Lower lobe of right lung (tissue), 2 donors: ENCODE measurements around the gene CREB3L2. TPM values are rescaled to one million over a fixed set of nuclear protein-coding genes. Genes with fewer than 3 reads are reported as not detected.

Experiments
- ATAC-seq, 2 donors: fragments of 200-7000 bp; cut with Tn5 transposase; one replicate each; pipeline ENCODE4 v1.9.1; 2020 to 2022; ENCODE audit warnings: mild to moderate bottlenecking in 2 of 2, moderate library complexity in 2 of 2
- DNase-seq: peaks from one replicate; pipeline ENCODE4 v3.0.0-alpha.2; 2020
- H3K27ac ChIP-seq: fragments of 200-600 bp; one replicate; pipeline ENCODE4 v1.8.0; 2022
- H3K27me3 ChIP-seq: fragments of 200-600 bp; one replicate; pipeline ENCODE4 v1.8.0; 2022; ENCODE audit warnings: low read depth
- H3K36me3 ChIP-seq: fragments of 200-600 bp; one replicate; pipeline ENCODE4 v1.8.0; 2022; ENCODE audit warnings: mild to moderate bottlenecking
- H3K4me1 ChIP-seq: fragments of 200-600 bp; one replicate; pipeline ENCODE4 v1.8.0; 2022
- H3K4me3 ChIP-seq: fragments of 200-600 bp; one replicate; pipeline ENCODE4 v1.8.0; 2022; ENCODE audit warnings: mild to moderate bottlenecking
- H3K9me3 ChIP-seq: fragments of 200-600 bp; one replicate; pipeline ENCODE4 v1.8.0; 2022
- CTCF ChIP-seq: fragments of 200-600 bp; IDR thresholded peaks from one replicate; pipeline ENCODE4 v1.8.0; 2022; ENCODE audit warnings: antibody characterized with exemption, mild to moderate bottlenecking
- intact Hi-C: fragments of 100-400 bp; cut with DNase I; formaldehyde crosslinking; loops from one replicate; pipeline ENCODE4 v1.11.0; 2022
- total RNA-seq: library from RNA; stranded (reverse); fragmentation: NEBNext Ultra II Directional; extraction: Animal tissue kit (Norgen Biotek cat#: 25700); gene quantifications from one replicate; pipeline ENCODE4 v1.2.1, GENCODE V29; 2021
- donor health status: DM: no; HTN: yes; CAD: no; lungs with severe emphysema.

The CREB3L2 gene
- total RNA-seq, 1 donor from 2014 or later: 48.9 TPM

- DNase-seq: no peak
- no peak for TF ChIP-seq CTCF
- intact Hi-C loops: no loop called here
- no peaks in the 10 kb centered on the region for H3K9me3 ChIP-seq
- H3K36me3 ChIP-seq: no peaks in the 10 kb centered on the region
- peak overlapping the region; percentile 15 for H3K4me3 ChIP-seq
- no peaks in the 10 kb centered on the region for H3K27me3 ChIP-seq
- ATAC-seq: no peak
- peaks cover 53% of the 10 kb centered on the region for H3K4me1 ChIP-seq
- H3K27ac ChIP-seq: no peak overlapping the region
Observed at GRCh38 chr7:137998250-137998649, 3.6 kb downstream of the CREB3L2 start.

DNA sequence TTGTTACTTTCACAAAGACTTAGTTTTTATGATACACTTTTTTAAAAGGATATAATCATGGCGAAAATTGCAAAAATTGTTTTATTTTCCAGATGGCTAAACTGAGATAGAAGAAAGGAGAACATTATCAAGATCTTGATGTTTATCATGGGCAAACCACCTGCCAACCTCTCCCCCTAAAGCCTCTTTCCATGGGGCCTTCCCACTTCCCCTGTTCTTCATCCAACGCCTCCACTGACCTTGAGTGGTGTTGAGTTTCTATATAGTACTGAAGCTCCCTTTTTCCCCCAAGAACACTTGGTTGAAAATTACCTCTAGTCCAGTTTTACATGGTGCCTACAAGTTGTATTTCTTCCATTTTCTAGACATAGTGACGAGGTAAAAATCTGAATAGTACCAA is 5.0 kb downstream of the CREB3L2 start:
- no peaks in the 10 kb centered on the region for H3K36me3 ChIP-seq
- H3K9me3 ChIP-seq: no peaks in the 10 kb centered on the region
- peak overlapping the region; percentile 40 for H3K27ac ChIP-seq
- peak overlapping the region; percentile 0 for H3K4me3 ChIP-seq
- no peak for TF ChIP-seq CTCF
- no peaks in the 10 kb centered on the region for H3K27me3 ChIP-seq
- no peak for ATAC-seq
- DNase-seq: no peak
- peaks cover 66% of the 10 kb centered on the region for H3K4me1 ChIP-seq
- intact Hi-C loops: no loop called here

GRCh38 chr7:137996386-137996851 is 5.5 kb downstream of the CREB3L2 start:
- Histone ChIP-seq H3K4me3 (peak overlapping the region; percentile 0), H3K9me3 (no peaks in the 10 kb centered on the region), H3K27ac (peak overlapping the region; percentile 40), H3K4me1 (peaks cover 67% of the 10 kb centered on the region), H3K36me3 (no peaks in the 10 kb centered on the region), H3K27me3 (no peaks in the 10 kb centered on the region)
- no peak for TF ChIP-seq CTCF
- intact Hi-C loops: no loop called here
- ATAC-seq (no peak), DNase-seq (no peak)

DNA sequence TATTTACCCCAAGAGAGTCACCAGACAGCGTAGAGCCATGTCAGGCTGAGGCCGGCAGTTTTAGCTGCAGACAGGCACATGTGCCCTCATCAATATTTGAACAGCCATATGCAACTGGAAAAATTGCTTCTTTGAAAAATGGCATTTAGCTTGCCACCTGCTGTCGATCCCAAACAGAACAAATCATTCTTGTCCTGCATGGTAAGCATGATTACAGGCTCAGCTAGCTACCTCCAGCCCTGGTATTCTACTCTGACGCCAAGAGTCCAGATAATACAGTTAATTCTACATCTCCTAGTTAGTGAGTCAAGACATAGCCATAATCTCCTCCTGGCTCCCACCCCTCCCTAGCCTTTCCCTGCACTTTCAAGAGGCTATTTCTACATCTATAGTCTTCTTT is 7.7 kb downstream of the CREB3L2 start:
- TF ChIP-seq CTCF: no peak
- no peaks in the 10 kb centered on the region for H3K36me3 ChIP-seq
- no peak overlapping the region for H3K27ac ChIP-seq
- no peak for ATAC-seq
- no peak overlapping the region for H3K4me3 ChIP-seq
- H3K27me3 ChIP-seq: no peaks in the 10 kb centered on the region
- no peak for DNase-seq
- intact Hi-C loops: no loop called here
- H3K4me1 ChIP-seq: peaks cover 75% of the 10 kb centered on the region
- H3K9me3 ChIP-seq: no peaks in the 10 kb centered on the region

GRCh38 chr7:137993395-137993743 is 8.5 kb downstream of the CREB3L2 start:
- Histone ChIP-seq H3K27me3 (no peaks in the 10 kb centered on the region), H3K9me3 (no peaks in the 10 kb centered on the region), H3K36me3 (no peaks in the 10 kb centered on the region), H3K4me3 (no peak overlapping the region), H3K4me1 (peaks cover 77% of the 10 kb centered on the region), H3K27ac (peak overlapping the region; percentile 48)
- DNase-seq (no peak), ATAC-seq (no peak)
- intact Hi-C loops: no loop called here
- TF ChIP-seq CTCF: no peak
